K562 (cell line): Measurements from ENCODE around the gene ODAPH. TPM values are rescaled to one million over a fixed set of nuclear protein-coding genes. Genes with fewer than 3 reads are reported as not detected.

Experiments used
- ATF6 ChIP-seq: sonication (generic); formaldehyde crosslinking; IDR thresholded peaks from 2 replicates; pipeline ENCODE4 v1.4.0; 2020; ENCODE audit warnings: mild to moderate bottlenecking, missing genetic modification reagents
- C11orf30 ChIP-seq: fragments of 450-650 bp; IDR thresholded peaks from 2 replicates; pipeline ENCODE4 v1.6.1; 2016; ENCODE audit warnings: low read depth, mild to moderate bottlenecking
- DDX20 ChIP-seq: fragments of 450-650 bp; IDR thresholded peaks from 2 replicates; pipeline ENCODE4 v1.6.1; 2016; ENCODE audit warnings: missing genetic modification characterization, low read depth, mild to moderate bottlenecking, missing compliant biosample characterization, moderate library complexity
- DPF2 ChIP-seq: fragments of 450-650 bp; IDR thresholded peaks from 2 replicates; pipeline ENCODE4 v1.6.1; 2016
- HEY1 ChIP-seq: fragments of 250-450 bp; sonication (Bioruptor Pico); IDR thresholded peaks from 2 replicates; pipeline ENCODE4 v1.5.0; 2020; ENCODE audit warnings: mild to moderate bottlenecking, moderate library complexity, borderline replicate concordance
- MAFG ChIP-seq: fragments of 450-650 bp; conservative IDR thresholded peaks from 2 replicates; pipeline ENCODE4 v1.6.1; 2016; ENCODE audit warnings: missing genetic modification characterization, missing compliant biosample characterization
- PML ChIP-seq: IDR thresholded peaks from 2 replicates; pipeline ENCODE4 v1.6.1; 2012; ENCODE audit warnings: low read length, inconsistent platforms
- RB1 ChIP-seq: fragments of 450-650 bp; IDR thresholded peaks from 2 replicates; pipeline ENCODE4 v1.6.1; 2017; ENCODE audit warnings: low read depth, mild to moderate bottlenecking
- SPI1 ChIP-seq: IDR thresholded peaks from 2 replicates; pipeline ENCODE4 v1.6.1; 2011; ENCODE audit warnings: low read depth, low read length, control low read depth, borderline replicate concordance
- ZBTB11 ChIP-seq, 3 experiments: fragments of 200-800 bp in 1 of 3; fragments of 250-450 bp in 1 of 3; fragments of 450-650 bp in 1 of 3; sonication (Bioruptor Pico) in 1 of 3; sonication (Bioruptor generic) in 1 of 3; formaldehyde crosslinking in 1 of 3; IDR thresholded peaks; 2 replicates each; pipeline versions ENCODE4 v1.6.1 to v1.8.0; 2016 to 2022; ENCODE audit warnings: mild to moderate bottlenecking in 2 of 3, missing genetic modification characterization in 2 of 3, missing compliant biosample characterization in 1 of 3, moderate library complexity in 1 of 3
- ZNF121 ChIP-seq: sonication (generic); formaldehyde crosslinking; conservative IDR thresholded peaks from 2 replicates; pipeline ENCODE4 v1.8.0; 2022; ENCODE audit warnings: missing genetic modification reagents
- ZNF23 ChIP-seq: fragments of 250-450 bp; sonication (Bioruptor Pico); IDR thresholded peaks from 2 replicates; pipeline ENCODE4 v1.4.0; 2020; ENCODE audit warnings: mild to moderate bottlenecking
- ZNF75A ChIP-seq: fragments of 450-650 bp; formaldehyde crosslinking; IDR thresholded peaks from 2 replicates; pipeline ENCODE4 v1.4.0; 2020; ENCODE audit warnings: mild to moderate bottlenecking
- polyA plus RNA-seq, 8 experiments: library from polyadenylated mRNA; depleted of rRNA in 4 of 8; stranded (reverse) in 5 of 8; unstranded in 3 of 8; fragments of >200 nt; fragmentation: Nextera tagmentation in 2 of 8; fragmentation: Illumina TruSeq in 1 of 8; extraction: Ambion mirVana in 2 of 8; extraction: Trizol in 1 of 8; gene quantifications; 2 replicates each; pipeline versions ENCODE4 v1.2.1 to v1.2.3, GENCODE V29; 2011 to 2014; ENCODE audit warnings: inconsistent platforms in 1 of 8, missing spikeins in 1 of 8
- total RNA-seq, 7 experiments: library from RNA; depleted of rRNA in 6 of 7; stranded (reverse); fragments of >200 nt in 6 of 7; fragmentation: Illumina TruSeq in 2 of 7; extraction: Trizol in 2 of 7; gene quantifications; 2 replicates each; pipeline versions ENCODE4 v1.2.1 to v1.2.3, GENCODE V29; 2011 to 2021; ENCODE audit warnings: low replicate concordance in 1 of 7
- TF ChIP-seq, protein P1 (sequence below): fragments of 450-650 bp; formaldehyde crosslinking; IDR thresholded peaks from 2 replicates; pipeline ENCODE4 v1.4.0; 2022; ENCODE audit warnings: mild to moderate bottlenecking, moderate library complexity
- TF ChIP-seq, protein P2 (sequence below): fragments of 250-450 bp; sonication (Bioruptor Pico); IDR thresholded peaks from 2 replicates; pipeline ENCODE4 v1.5.0; 2021; ENCODE audit warnings: mild to moderate bottlenecking, borderline replicate concordance
- TF ChIP-seq, protein P3 (sequence below): IDR thresholded peaks from 2 replicates; pipeline ENCODE4 v1.6.1; 2011; ENCODE audit not compliant: insufficient read length; ENCODE audit errors: extremely low read depth
- TF ChIP-seq, protein P4 (sequence below): sonication (generic); formaldehyde crosslinking; IDR thresholded peaks from 2 replicates; pipeline ENCODE4 v1.8.1; 2023; ENCODE audit warnings: mild to moderate bottlenecking, missing genetic modification reagents

ODAPH gene
- total and polyA plus RNA-seq, 9 of the 15 experiments (the other 6 are each of a cell fraction or from before 2014, with no cell fraction given), result not detected

GRCh38 chr4:75598390-75598789, 42.5 kb downstream of the ODAPH start (continued):
- no peak for TF ChIP-seq ATF6 (CRISPR knock-in tag)
- no peak for TF ChIP-seq ZBTB11 (CRISPR knock-in tag; IDR thresholded peaks at IDR 0.05)
- TF ChIP-seq, protein P1, sequence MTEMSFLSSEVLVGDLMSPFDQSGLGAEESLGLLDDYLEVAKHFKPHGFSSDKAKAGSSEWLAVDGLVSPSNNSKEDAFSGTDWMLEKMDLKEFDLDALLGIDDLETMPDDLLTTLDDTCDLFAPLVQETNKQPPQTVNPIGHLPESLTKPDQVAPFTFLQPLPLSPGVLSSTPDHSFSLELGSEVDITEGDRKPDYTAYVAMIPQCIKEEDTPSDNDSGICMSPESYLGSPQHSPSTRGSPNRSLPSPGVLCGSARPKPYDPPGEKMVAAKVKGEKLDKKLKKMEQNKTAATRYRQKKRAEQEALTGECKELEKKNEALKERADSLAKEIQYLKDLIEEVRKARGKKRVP (CRISPR knock-in tag), result no peak
- no peak for TF ChIP-seq ZNF23 (CRISPR knock-in tag)
- no peak for TF ChIP-seq ZNF75A (CRISPR knock-in tag)
- no peak for TF ChIP-seq SPI1
- TF ChIP-seq MAFG (tag), result peak; percentile 92
- TF ChIP-seq DDX20 (tag), result no peak
- no peak for TF ChIP-seq ZNF121
- TF ChIP-seq, protein P2, sequence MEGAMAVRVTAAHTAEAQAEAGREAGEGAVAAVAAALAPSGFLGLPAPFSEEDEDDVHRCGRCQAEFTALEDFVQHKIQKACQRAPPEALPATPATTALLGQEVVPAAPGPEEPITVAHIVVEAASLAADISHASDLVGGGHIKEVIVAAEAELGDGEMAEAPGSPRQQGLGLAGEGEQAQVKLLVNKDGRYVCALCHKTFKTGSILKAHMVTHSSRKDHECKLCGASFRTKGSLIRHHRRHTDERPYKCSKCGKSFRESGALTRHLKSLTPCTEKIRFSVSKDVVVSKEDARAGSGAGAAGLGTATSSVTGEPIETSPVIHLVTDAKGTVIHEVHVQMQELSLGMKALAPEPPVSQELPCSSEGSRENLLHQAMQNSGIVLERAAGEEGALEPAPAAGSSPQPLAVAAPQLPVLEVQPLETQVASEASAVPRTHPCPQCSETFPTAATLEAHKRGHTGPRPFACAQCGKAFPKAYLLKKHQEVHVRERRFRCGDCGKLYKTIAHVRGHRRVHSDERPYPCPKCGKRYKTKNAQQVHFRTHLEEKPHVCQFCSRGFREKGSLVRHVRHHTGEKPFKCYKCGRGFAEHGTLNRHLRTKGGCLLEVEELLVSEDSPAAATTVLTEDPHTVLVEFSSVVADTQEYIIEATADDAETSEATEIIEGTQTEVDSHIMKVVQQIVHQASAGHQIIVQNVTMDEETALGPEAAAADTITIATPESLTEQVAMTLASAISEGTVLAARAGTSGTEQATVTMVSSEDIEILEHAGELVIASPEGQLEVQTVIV (CRISPR knock-in tag), result no peak
- TF ChIP-seq, protein P3, sequence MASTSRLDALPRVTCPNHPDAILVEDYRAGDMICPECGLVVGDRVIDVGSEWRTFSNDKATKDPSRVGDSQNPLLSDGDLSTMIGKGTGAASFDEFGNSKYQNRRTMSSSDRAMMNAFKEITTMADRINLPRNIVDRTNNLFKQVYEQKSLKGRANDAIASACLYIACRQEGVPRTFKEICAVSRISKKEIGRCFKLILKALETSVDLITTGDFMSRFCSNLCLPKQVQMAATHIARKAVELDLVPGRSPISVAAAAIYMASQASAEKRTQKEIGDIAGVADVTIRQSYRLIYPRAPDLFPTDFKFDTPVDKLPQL, result no peak
- TF ChIP-seq C11orf30, result peak; percentile 91
- no peak for TF ChIP-seq RB1
- no peak for TF ChIP-seq DPF2
- no peak for TF ChIP-seq PML
- TF ChIP-seq, protein P4, sequence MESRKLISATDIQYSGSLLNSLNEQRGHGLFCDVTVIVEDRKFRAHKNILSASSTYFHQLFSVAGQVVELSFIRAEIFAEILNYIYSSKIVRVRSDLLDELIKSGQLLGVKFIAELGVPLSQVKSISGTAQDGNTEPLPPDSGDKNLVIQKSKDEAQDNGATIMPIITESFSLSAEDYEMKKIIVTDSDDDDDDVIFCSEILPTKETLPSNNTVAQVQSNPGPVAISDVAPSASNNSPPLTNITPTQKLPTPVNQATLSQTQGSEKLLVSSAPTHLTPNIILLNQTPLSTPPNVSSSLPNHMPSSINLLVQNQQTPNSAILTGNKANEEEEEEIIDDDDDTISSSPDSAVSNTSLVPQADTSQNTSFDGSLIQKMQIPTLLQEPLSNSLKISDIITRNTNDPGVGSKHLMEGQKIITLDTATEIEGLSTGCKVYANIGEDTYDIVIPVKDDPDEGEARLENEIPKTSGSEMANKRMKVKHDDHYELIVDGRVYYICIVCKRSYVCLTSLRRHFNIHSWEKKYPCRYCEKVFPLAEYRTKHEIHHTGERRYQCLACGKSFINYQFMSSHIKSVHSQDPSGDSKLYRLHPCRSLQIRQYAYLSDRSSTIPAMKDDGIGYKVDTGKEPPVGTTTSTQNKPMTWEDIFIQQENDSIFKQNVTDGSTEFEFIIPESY (CRISPR knock-in tag), result no peak
- no peak for TF ChIP-seq HEY1
